Epithelial cell of prostate (primary cell): Measurements from ENCODE around the gene PLPPR1.
A peak's percentile ranks its signal among the peaks of the same experiment; 100 is the strongest.
"Not testable (repeated sequence)": the region's sequence is repeated elsewhere in the genome, so short reads cannot be mapped to it uniquely, and the experiment has no call there.

Experiments used
- DNase-seq: peaks from one replicate; pipeline ENCODE4 v3.0.0-alpha.2; 2011; ENCODE audit warnings: low read depth, low spot score
- H3K27ac ChIP-seq: fragments of 450-650 bp; 2 replicates; pipeline ENCODE4 v1.5.1; 2017; ENCODE audit warnings: mild to moderate bottlenecking

PLPPR1 gene

DNA sequence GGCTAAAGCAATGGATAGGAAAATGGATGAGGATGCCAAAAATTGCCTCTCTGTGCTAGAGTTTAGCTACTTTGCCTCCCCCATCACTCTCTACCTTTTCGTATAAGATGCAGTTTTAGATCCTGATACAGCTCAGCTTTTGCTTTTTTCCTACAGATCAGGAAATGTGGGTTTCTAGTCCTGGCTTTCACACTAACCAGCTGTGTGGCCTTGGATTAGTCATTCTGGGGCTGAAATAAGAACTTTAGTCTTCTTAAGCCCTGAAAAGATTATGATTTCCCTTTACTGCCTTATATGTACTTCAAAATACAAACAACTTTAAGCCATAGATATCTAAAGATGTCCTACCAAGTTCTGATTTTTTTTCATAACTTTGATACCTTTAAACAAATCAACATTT, 239.9 kb downstream of the PLPPR1 start:
- DNase-seq, result no peak

DNA sequence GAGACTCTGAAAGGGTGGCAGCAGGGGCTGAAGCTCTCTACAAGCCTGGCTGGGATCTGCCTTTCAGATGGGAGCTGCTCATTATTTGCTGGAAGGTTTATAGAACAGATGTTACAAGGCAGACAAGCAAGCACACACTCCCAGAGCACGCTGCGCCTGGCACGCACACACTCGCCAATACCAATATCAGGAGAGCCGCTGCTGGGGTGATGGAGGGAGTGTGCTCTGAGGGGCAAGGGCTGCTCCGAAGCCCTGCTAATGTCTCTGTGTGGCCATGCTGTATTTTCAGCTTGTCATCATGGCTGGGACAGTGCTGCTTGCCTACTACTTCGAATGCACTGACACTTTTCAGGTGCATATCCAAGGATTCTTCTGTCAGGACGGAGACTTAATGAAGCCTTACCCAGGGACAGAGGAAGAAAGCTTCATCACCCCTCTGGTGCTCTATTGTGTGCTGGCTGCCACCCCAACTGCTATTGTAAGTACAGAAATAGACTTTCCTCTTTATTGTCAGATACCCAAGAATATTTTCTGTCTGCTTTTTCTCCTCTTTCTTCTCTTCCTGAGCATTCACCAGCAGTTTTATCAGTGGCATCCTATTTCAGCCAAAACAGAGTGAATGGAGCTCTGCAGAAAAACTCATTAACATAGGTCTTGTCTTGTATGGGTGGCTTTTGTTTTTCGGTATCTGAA, 241.2 kb downstream of the PLPPR1 start:
- H3K27ac ChIP-seq, result no peak overlapping the region
- no peak for DNase-seq

More for the DNA sequence above, 239.9 kb downstream of the PLPPR1 start:
- H3K27ac ChIP-seq, result no peak overlapping the region

DNA sequence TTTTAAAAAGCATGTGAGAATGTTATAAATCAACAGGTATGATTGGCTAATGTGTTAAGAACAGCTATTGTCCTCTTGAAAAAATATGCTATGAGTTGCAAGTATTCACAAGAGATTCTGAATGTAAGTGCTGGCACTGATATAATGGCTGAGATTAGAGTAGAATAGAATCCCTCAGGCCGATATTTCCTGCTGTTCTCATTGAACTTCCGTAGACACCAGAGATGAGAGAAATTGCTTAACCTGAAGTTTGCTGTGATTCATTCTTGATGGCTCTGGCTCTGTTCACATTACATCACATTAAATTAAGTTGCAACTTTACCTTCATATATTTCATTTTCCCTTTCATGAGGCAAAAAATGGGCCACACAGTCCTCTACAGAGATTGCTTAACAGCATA, 241.8 kb downstream of the PLPPR1 start:
- no peak overlapping the region for H3K27ac ChIP-seq
- no peak for DNase-seq

DNA sequence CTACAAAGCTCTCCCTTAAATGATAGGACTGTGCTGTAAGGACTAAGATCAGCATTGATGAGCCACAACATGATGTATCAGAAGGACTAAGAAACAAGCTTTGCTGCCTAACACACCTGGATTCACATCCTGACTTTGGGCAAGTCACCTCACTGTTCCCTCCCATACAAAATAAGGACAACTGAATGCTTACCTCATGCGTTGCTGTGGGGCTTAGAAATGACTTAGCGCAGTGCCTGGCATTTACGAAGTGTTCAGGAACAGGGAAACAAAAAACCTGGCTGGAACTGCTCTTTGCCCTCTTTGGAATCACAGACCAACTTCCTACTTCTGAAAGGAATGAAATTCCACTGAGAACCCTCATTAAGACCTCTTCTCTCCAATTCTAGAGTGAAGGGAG, 242.6 kb downstream of the PLPPR1 start:
- no peak overlapping the region for H3K27ac ChIP-seq
- DNase-seq, result no peak

DNA sequence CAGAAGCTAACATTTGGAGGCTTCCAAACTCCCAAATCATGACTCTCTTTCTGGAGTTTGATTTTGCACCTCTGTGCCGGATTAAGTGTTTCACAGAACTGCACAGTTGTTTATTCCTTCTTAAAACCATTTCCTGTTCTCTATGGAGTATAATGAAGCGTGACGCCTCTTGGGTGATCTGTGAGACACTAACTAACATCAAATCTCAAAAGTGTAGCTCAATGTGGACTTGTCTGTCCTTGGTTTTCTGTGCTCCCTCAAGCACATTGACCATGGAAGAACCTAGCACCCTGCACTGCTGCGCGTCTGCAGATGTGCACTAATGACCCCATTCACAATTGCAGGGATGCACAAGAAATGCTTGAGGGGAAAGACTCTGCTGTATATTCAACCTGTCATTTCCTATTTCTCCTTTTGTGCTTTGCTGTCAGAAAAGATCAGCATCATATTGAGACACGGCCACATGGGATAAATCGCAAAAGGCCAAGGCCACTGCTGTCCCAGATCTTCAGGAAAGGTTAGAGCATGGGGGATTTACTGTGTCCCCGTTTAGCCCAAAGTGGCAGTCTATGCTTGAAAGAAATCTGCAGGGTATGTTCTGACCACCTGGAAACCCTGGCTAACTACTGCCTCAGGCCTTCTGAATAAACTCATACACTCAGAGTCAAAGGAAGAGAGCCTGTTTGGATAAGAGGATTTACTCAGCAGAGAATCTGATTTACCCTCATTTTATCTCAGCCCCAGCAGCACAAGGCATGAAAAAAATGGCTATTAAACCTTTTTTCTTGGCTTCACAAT, 246.6 kb downstream of the PLPPR1 start:
- H3K27ac ChIP-seq, result no peak overlapping the region
- DNase-seq, result no peak

DNA sequence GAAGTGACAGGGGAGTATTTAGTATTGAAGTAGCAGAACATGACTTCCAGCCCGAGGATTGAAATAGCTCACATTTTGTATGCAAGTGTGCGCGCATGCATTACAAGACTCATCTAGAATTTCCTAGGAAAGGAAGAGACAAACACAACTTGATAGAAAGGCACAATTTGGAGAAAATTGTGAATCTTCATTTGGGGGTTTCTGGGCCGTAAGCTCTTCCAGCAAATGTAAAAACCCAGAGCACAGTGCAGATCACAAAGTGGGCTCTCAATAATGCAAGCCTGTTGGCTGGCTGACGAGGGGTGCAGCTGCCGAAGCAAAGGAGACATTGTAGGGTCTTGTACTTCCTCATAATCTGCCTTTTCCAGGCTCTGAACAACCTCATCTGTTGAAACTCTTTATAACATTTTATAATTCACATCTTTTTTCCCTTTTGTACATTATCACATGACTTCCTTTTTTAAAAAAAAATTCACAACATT, 247.3 kb downstream of the PLPPR1 start:
- no peak overlapping the region for H3K27ac ChIP-seq

DNA sequence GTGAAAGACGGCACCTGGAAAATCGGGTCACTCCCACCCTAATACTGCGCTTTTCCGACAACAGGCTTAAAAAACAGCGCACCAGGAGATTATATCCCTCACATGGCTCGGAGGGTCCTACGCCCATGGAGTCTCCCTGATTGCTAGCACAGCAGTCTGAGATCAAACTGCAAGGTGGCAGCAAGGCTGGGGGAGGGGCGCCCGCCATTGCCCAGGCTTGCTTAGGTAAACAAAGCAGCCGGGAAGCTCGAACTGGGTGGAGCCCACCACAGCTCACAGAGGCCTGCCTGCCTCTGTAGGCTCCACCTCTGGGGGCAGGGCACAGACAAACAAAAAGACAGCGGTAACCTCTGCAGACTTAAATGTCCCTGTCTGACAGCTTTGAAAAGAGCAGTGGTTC, 262.5 kb downstream of the PLPPR1 start:
- DNase-seq, H3K27ac ChIP-seq: not testable (repeated sequence)

More for the DNA sequence above, 247.3 kb downstream of the PLPPR1 start:
- DNase-seq, result no peak

DNA sequence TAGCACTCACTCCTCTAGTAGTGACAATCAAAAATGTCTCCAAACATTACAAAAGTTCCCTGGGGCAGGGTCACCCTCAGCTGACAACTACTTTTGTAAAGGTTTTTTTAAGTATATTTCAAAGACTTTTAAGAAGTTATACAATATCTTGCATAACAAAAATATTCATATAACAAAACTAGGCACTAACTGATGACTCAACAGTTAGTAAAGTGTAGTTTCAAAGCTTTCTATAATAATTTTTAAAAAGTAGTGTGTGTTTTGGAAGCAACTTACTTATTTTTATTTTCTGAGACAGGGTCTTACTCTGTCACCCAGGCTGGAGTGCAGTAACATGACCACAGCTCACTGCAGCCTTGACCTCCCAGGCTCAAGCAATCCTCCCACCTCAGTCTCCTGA, 271.4 kb downstream of the PLPPR1 start:
- H3K27ac ChIP-seq, result no peak overlapping the region
- DNase-seq, result no peak

DNA sequence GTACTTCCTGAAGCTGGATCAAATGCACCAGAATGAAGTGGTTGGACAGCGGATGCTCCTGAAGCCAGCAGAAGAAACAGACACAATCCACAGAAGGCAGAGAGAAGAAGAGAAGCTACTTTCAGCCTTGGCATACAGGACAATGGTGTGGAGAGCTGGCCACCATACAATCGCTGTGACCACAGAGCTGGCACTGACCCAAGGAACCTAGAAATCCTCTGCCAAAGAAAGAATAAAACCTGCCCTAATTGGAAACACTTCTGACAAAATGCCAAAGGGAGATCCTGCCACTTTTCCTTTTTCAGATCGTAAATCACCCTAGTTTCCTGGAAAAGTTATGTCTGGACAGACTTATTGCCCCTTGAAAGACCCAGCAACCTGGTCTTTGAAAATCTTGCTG, 278.5 kb downstream of the PLPPR1 start:
- peak overlapping the region; percentile 44 for H3K27ac ChIP-seq
- no peak for DNase-seq

DNA sequence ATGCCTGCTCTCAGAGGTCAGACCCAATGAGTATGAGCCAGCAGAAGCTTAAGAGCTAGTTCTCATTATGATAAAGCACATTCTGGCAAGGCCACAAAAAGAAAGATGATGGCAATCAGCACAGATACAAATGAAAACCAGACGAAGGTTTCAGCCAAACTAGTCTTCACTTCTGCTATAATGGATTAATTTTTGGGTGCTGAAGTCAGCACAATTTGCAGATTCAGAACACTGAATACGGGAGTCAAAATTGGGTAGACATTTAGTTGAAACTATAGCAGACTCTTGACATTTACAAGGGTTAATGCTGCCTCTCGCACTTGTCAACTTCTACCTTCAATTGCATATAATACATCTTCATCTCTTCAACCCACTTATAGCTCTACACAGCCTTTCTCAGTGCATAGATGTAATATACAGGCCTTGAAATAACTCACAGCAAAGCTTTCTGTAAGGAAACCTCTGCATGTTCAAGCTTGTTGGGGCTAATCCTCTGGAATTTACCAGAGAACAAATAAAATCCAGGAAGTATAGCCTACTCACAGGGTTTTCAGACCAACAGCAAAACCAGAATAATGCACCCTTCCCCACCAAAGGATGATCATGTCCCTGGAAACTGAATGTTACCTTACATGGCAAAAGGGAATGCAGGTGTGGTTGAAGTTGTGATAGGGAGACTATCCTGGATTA, 279.1 kb downstream of the PLPPR1 start:
- DNase-seq, result peak; percentile 39
- H3K27ac ChIP-seq, result peak overlapping the region; percentile 44

DNA sequence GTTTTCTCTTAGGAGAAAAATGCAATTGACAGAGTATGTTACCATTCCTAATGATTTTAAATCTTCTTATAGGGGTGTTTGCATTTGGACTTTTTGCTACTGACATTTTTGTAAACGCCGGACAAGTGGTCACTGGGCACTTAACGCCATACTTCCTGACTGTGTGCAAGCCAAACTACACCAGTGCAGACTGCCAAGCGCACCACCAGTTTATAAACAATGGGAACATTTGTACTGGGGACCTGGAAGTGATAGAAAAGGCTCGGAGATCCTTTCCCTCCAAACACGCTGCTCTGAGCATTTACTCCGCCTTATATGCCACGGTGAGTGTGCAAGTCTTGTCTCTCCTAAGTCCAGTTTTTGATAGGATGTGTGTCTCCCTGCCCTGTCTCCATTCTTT, 280.6 kb downstream of the PLPPR1 start:
- DNase-seq, result no peak
- H3K27ac ChIP-seq, result no peak overlapping the region

DNA sequence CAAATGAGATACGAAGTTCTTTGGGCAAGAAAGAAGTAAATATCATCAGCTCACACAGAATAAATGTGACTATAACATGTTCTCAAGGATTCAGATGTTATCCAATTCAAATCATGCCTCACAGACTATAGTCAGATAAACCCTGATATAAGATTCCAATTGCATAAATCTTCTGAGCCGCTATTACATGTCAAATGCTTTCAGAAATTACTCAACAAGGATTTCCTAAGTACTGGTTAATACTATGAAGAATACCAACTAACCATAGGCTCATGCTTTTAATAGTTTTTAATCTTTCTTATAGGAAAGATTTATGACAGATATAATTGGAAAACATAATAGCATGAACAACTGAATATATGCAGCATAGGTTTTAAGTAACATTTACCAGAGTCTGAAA, 282.7 kb downstream of the PLPPR1 start:
- DNase-seq, result no peak
- H3K27ac ChIP-seq, result no peak overlapping the region

DNA sequence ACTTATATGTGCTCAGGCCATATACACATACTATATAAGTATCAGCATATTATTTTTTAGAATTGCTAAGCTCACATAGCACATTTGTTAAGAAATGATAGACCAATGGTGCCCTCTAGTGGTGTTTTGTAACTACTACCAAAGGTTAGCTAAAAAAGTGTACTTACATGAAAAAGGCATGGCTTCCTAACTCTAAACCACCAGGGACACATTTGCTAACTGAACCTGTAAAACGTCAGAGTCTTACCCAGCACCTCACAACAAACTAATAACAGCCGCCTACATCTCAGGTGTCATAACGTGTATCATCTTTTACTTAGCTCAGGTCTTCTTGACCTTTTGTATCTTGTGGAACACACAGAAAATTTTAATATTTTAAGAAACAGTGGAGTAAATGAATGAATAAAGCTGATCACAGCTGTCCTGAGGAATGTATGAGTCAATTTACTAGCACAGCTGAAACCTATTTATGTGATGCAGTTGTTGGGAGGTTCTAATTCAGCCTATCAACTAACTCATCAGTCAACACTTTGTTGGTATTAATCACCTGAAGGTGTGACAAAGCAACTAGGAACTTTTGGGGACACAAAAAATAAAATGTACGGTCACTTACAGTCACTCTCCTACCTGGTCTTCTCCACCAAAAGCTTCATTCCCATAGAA, 283.4 kb downstream of the PLPPR1 start:
- peak; percentile 33 for DNase-seq
- no peak overlapping the region for H3K27ac ChIP-seq

DNA sequence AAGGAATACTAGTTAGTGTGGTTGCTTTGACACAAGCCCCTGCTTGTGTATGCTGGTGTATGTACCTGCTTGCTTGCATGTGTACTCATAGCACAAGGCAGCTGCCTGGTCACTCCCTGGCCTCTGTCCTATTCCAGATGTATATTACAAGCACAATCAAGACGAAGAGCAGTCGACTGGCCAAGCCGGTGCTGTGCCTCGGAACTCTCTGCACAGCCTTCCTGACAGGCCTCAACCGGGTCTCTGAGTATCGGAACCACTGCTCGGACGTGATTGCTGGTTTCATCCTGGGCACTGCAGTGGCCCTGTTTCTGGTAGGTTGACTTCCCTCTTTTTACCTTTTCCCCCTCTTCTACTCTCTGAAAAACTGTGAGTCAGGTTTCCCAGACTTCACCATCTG, 284.1 kb downstream of the PLPPR1 start:
- no peak overlapping the region for H3K27ac ChIP-seq
- no peak for DNase-seq

DNA sequence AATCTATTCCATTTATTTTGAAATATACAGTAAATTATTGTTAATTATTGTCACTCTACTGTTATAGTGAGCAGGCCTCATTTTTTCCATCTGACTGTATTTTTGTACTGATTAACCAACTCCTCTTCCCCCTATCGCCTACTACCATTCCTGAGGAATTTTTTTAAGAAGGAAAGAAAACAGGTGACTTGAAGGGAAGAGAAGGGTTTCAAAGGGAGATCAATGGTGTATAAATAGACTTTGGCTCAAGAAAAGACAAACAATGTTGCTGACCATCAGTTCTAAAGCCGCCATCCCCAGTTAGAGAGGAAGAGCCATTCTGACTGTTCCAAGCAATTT, 286.6 kb downstream of the PLPPR1 start:
- no peak overlapping the region for H3K27ac ChIP-seq
- DNase-seq, result no peak

DNA sequence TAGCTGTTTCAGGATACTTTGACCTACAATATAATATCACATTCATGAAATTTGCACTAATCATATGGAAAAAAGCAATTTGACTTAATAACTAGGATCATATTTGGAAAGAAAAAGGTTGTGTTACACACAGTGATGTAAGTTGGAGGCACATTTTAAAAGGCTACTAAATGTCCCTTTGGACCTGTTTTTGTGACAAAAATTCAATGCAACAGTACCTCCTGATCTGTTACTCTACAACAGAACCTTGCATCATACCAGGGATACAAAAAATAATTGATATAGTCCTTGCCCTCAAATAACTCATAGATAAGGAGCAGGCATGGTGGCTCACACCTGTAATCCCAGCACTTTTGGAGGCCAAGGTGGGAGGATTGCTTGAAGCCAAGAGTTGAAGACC, 289.2 kb downstream of the PLPPR1 start:
- no peak for DNase-seq
- no peak overlapping the region for H3K27ac ChIP-seq

DNA sequence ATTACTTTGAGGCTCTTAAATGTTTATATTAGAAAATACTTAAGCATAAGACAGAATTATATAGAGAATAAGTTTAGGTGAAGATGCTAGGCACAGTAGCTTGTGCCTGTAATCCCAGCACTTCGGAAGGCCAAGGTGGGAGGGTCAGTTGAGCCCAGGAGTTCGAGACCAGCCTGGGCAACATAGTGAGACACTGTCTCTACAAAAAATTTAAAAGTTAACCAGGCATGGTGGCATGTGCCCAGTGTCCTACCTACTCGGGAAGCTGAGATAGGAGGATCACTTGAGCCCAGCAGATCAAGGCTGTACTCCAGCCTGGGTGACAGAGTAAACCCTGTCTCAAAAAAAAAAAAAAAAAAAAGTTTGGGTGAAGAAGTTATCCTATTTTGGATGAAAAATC, 294.6 kb downstream of the PLPPR1 start:
- DNase-seq, result no peak
- no peak overlapping the region for H3K27ac ChIP-seq

DNA sequence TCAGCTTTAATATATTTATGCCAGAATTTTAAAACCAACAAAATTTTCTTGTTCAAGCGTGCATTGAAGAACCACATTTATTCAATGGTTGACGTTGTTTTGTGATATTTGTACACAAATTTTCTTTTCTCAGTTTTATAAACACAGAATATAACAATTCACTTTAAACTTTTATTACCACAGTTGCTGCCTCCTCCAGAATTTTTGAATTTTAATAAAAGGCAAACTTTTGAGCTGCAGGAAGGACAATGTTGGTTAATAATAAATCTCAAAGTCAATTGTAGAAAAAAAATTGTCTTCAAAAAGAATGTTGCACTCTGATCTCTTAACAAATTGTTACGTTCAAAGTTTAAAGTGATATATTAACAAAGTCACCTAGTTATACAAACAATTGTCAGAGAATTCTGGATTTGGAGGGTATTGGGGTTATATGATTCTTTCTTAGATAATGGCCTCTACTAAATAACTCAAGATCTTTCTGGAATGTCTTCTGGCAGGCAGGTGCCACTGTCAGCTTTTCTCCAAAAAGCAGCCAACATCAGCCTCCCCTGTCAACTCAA, 295.8 kb downstream of the PLPPR1 start:
- H3K27ac ChIP-seq, result no peak overlapping the region
- no peak for DNase-seq

DNA sequence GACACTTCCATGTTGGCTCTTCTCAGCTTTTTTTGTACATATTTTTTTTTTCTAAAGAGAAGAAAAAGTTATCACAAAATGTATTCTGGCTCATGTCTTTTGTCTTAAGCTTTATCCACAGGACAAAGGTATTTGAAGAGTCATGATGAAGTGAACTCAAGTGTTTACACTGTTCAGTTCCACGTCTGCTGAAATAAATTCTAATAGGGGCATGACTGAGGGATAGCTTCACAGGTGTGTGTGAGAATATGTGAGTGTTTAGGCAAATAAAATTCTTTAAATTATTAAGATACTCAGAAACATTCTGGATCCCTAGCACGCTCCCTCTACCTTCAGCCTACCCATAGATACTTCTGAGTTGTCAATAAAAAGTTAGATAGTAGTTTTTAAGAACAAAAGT, 296.5 kb downstream of the PLPPR1 start:
- no peak for DNase-seq
- H3K27ac ChIP-seq, result no peak overlapping the region

DNA sequence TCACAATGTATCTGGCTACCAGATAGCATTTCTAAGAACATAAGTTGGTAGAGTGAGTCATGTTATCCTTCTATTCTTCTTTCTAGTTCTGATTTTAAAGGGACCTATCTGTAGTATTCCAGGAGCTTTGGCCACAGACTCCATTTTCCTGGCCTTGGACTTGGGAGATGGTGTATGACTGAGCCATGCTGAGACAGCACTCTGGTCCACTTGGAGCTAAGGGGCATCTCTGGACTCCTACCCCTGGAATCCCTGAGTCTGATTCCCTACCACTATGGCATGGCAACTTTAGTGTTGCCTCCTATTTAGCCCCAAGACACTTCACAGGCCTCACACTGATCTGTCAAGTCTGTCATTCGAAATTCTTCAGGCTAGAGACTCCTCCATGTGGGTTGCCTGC, 297.5 kb downstream of the PLPPR1 start:
- DNase-seq, result no peak
- no peak overlapping the region for H3K27ac ChIP-seq
